NCI-H2171 treated with DMSO at 0.1 percent for 48 hours (cell line): ENCODE measurements around the gene ABCC8.

ENCODE experiments used
- DNase-seq: peaks from one replicate; lab custom pipeline; 2025; lab: John Stamatoyannopoulos, UW

The ABCC8 gene

GRCh38 chr11:17476317-17477083, at the start of gene ABCC8:
Gene ABCC8 (minus strand): TSS chr11:17476845. CDS start chr11:17476776, 69 bp downstream.
- peak; percentile 19 for DNase-seq

GRCh38 chr11:17526326-17526725, 49.7 kb upstream of the ABCC8 start:
- DNase-seq = no peak

GRCh38 chr11:17525570-17525969, 48.9 kb upstream of the ABCC8 start:
- no peak for DNase-seq

- DNase-seq = no peak
These were observed 47.6 kb upstream of the ABCC8 start for GRCh38 chr11:17524221-17524620.

GRCh38 chr11:17522655-17523054, 46.0 kb upstream of the ABCC8 start:
- DNase-seq = no peak

GRCh38 chr11:17521106-17521900, 44.7 kb upstream of the ABCC8 start:
- DNase-seq = no peak

GRCh38 chr11:17519061-17519885, 42.6 kb upstream of the ABCC8 start:
- no peak for DNase-seq

GRCh38 chr11:17518366-17518765, 41.7 kb upstream of the ABCC8 start:
- no peak for DNase-seq

GRCh38 chr11:17517186-17517585, 40.5 kb upstream of the ABCC8 start:
- no peak for DNase-seq

GRCh38 chr11:17516551-17517150, 40.0 kb upstream of the ABCC8 start:
- DNase-seq = no peak

- no peak for DNase-seq
These were observed 39.0 kb upstream of the ABCC8 start for GRCh38 chr11:17515443-17516176.

GRCh38 chr11:17514476-17514875, 37.8 kb upstream of the ABCC8 start:
- peak; percentile 30 for DNase-seq

GRCh38 chr11:17513853-17514252, 37.2 kb upstream of the ABCC8 start:
- no peak for DNase-seq

GRCh38 chr11:17512101-17512500, 35.5 kb upstream of the ABCC8 start:
- no peak for DNase-seq

- DNase-seq = no peak
These were observed 34.9 kb upstream of the ABCC8 start for GRCh38 chr11:17511571-17511970.

- DNase-seq = no peak
These were observed 34.0 kb upstream of the ABCC8 start for GRCh38 chr11:17510507-17511206.

- no peak for DNase-seq
These were observed 32.1 kb upstream of the ABCC8 start for GRCh38 chr11:17508791-17509190.

- no peak for DNase-seq
These were observed 31.7 kb upstream of the ABCC8 start for GRCh38 chr11:17508306-17508705.

GRCh38 chr11:17507773-17508172, 31.1 kb upstream of the ABCC8 start:
- no peak for DNase-seq

GRCh38 chr11:17506942-17507341, 30.3 kb upstream of the ABCC8 start:
- DNase-seq = no peak

- no peak for DNase-seq
These were observed 29.7 kb upstream of the ABCC8 start for GRCh38 chr11:17506314-17506713.
